Measurements from ENCODE around the gene ELOVL1.
"Not testable (repeated sequence)": the region's sequence is repeated elsewhere in the genome, so short reads cannot be mapped to it uniquely, and the experiment has no call there.

DNA sequence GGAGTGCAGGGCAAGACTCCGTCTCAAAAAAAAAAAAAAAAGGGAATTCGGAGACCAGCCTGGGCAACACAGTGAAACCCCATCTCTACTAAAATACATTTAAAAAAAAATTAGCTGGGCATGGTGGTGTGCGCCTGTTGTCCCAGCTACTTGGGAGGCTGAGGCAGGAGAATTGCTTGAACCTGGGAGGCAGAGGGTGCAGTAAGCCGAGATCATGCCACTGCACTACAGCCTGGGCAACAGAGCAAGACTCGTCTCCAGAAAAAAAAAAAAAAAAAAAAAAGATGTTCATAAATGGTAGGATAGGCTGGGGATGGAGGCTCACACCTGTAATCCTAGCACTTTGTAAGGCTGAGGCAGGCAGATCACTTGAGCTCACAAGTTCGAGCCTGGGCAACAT lies 2.0 kb upstream of the ELOVL1 start:
- TF ChIP-seq CTCF, POLR2A (IDR thresholded peaks at IDR 0.05): not testable (repeated sequence)

Measured in esophagus squamous epithelium (tissue), 4 donors.